ENCODE results near the gene CRTC1. TPM values are rescaled to one million over a fixed set of nuclear protein-coding genes. Genes with fewer than 3 reads are reported as not detected.

The CRTC1 gene
- total and polyA plus RNA-seq, 9 of the 15 experiments (the other 6 are each of a cell fraction or from before 2014, with no cell fraction given), result 0.25 to 3.8 (median 1.2) TPM; not detected in 2

GRCh38 chr19:18742838-18743783, 59.6 kb downstream of the CRTC1 start (continued):
- TF ChIP-seq SMARCA5 (IDR thresholded peaks at IDR 0.05) (no peak), ZNF224 (CRISPR knock-in tag; IDR thresholded peaks at IDR 0.05) (no peak), HDAC8 (tag; IDR thresholded peaks at IDR 0.05) (no peak), ZFX (CRISPR knock-in tag; IDR thresholded peaks at IDR 0.05) (peak; percentile 85), FOXP4 (CRISPR knock-in tag; IDR thresholded peaks at IDR 0.05; ENCODE audit: borderline replicate concordance) (no peak), ELF1 (tag; IDR thresholded peaks at IDR 0.05) (no peak), FIP1L1 (IDR thresholded peaks at IDR 0.05; ENCODE audit: low read depth, low read length, poor library complexity, severe bottlenecking) (no peak), ZBTB1 (CRISPR knock-in tag; IDR thresholded peaks at IDR 0.05; ENCODE audit: borderline replicate concordance, low read depth) (peak; percentile 91), ZNF217 (CRISPR knock-in tag; IDR thresholded peaks at IDR 0.05) (no peak), FOXJ2 (tag; IDR thresholded peaks at IDR 0.05) (no peak), CTBP1 (IDR thresholded peaks at IDR 0.05; ENCODE audit: borderline replicate concordance) (peak; percentile 95), RBM34 (IDR thresholded peaks at IDR 0.05; ENCODE audit: borderline replicate concordance, insufficient read depth, low read length) (no peak), ETS2 (tag; IDR thresholded peaks at IDR 0.05; ENCODE audit: borderline replicate concordance, poor library complexity, severe bottlenecking) (no peak), MTA3 (IDR thresholded peaks at IDR 0.05; ENCODE audit: borderline replicate concordance) (peak; percentile 71; the same call in 1 of the 2 replicates), BMI1 (IDR thresholded peaks at IDR 0.05; ENCODE audit: low read length) (no peak)
- TF ChIP-seq, protein P1, sequence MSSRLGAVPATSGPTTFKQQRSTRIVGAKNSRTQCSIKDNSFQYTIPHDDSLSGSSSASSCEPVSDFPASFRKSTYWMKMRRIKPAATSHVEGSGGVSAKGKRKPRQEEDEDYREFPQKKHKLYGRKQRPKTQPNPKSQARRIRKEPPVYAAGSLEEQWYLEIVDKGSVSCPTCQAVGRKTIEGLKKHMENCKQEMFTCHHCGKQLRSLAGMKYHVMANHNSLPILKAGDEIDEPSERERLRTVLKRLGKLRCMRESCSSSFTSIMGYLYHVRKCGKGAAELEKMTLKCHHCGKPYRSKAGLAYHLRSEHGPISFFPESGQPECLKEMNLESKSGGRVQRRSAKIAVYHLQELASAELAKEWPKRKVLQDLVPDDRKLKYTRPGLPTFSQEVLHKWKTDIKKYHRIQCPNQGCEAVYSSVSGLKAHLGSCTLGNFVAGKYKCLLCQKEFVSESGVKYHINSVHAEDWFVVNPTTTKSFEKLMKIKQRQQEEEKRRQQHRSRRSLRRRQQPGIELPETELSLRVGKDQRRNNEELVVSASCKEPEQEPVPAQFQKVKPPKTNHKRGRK (tag; IDR thresholded peaks at IDR 0.05), result no peak
- TF ChIP-seq, protein P2, sequence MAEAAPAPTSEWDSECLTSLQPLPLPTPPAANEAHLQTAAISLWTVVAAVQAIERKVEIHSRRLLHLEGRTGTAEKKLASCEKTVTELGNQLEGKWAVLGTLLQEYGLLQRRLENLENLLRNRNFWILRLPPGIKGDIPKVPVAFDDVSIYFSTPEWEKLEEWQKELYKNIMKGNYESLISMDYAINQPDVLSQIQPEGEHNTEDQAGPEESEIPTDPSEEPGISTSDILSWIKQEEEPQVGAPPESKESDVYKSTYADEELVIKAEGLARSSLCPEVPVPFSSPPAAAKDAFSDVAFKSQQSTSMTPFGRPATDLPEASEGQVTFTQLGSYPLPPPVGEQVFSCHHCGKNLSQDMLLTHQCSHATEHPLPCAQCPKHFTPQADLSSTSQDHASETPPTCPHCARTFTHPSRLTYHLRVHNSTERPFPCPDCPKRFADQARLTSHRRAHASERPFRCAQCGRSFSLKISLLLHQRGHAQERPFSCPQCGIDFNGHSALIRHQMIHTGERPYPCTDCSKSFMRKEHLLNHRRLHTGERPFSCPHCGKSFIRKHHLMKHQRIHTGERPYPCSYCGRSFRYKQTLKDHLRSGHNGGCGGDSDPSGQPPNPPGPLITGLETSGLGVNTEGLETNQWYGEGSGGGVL (CRISPR knock-in tag; IDR thresholded peaks at IDR 0.05), result no peak
- TF ChIP-seq, protein P3, sequence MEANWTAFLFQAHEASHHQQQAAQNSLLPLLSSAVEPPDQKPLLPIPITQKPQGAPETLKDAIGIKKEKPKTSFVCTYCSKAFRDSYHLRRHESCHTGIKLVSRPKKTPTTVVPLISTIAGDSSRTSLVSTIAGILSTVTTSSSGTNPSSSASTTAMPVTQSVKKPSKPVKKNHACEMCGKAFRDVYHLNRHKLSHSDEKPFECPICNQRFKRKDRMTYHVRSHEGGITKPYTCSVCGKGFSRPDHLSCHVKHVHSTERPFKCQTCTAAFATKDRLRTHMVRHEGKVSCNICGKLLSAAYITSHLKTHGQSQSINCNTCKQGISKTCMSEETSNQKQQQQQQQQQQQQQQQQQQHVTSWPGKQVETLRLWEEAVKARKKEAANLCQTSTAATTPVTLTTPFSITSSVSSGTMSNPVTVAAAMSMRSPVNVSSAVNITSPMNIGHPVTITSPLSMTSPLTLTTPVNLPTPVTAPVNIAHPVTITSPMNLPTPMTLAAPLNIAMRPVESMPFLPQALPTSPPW (CRISPR knock-in tag; IDR thresholded peaks at IDR 0.05), result peak; percentile 85

All from K562 (cell line).